Measurements from ENCODE around the gene DNAH14.

DNA sequence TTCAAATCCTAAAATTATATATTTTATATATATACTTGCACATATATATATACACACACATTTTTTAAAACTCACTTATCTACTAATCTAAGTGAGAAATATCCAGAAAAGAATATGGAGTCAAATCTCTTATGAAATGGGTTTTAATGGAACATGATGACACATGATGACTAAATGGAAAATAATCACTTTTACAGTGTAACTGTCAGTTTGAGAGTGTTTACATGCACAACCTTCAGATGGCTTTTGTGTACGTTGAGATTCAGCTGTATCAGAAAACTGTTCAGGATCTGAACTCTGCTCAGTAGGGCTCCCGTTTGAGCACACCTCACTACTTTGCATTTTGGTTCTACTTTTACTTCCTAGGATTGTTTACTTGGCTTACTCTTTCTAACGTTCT is 189.8 kb downstream of the DNAH14 start:
- TF ChIP-seq, protein P1, sequence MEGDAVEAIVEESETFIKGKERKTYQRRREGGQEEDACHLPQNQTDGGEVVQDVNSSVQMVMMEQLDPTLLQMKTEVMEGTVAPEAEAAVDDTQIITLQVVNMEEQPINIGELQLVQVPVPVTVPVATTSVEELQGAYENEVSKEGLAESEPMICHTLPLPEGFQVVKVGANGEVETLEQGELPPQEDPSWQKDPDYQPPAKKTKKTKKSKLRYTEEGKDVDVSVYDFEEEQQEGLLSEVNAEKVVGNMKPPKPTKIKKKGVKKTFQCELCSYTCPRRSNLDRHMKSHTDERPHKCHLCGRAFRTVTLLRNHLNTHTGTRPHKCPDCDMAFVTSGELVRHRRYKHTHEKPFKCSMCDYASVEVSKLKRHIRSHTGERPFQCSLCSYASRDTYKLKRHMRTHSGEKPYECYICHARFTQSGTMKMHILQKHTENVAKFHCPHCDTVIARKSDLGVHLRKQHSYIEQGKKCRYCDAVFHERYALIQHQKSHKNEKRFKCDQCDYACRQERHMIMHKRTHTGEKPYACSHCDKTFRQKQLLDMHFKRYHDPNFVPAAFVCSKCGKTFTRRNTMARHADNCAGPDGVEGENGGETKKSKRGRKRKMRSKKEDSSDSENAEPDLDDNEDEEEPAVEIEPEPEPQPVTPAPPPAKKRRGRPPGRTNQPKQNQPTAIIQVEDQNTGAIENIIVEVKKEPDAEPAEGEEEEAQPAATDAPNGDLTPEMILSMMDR (IDR thresholded peaks at IDR 0.05): no peak
- TF ChIP-seq POLR2A (IDR thresholded peaks at IDR 0.05): no peak
